Activated T-cell treated with anti-CD3 and anti-CD28 coated beads for 4 hours (primary cell): ENCODE results near the gene STON1.
"Not testable (repeated sequence)": the region's sequence is repeated elsewhere in the genome, so short reads cannot be mapped to it uniquely, and the experiment has no call there.

Experiments used
- DNase-seq: peaks from one replicate; pipeline ENCODE4 v3.0.0-alpha.2; 2020

Gene STON1

GRCh38 chr2:48529676-48530032 lies 300 bp upstream of the STON1 start:
- peak; percentile 9 for DNase-seq

- no peak for DNase-seq
These were observed 1.2 kb downstream of the STON1 start for GRCh38 chr2:48531141-48531648.

GRCh38 chr2:48532174-48532573 lies 2.2 kb downstream of the STON1 start:
- no peak for DNase-seq

DNA sequence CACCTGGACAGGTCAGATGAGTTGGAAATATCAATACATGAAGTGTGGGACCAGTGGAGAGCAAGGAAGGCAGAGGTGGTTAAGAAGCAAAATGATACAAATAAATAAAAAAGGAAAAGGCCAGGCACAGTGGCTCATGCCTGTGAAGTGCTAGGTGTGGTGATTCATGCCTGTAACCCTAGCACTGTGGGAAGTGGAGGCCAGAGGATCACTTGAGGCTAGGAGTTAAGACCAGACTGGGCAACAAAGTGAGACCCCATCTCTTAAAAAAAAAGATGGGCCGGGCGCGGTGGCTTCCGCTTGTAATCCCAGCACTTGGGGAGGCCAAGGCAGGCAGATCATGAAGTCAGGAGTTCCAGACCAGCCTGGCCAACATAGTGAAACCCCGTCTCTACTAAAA lies 2.9 kb downstream of the STON1 start:
- DNase-seq = no peak

DNA sequence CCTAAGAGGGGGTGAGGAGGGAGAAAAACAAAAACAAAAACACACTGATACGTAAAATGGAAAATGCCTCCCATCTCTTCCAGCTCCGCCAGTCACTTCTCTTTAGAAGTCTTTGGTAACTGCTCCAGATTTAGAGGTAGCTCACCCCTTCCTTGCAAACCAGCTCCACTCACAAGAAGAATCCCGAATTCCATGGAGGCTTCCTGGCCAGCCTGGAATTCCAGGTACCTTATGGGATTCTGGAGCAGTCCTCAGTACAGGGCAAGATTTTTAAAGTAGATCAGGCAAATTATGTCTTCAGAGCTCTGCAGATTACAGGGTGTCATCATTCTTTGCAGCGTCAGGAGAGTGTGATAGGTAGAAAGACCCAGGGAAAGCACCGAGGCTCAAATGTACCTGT lies 4.8 kb downstream of the STON1 start:
- no peak for DNase-seq

DNA sequence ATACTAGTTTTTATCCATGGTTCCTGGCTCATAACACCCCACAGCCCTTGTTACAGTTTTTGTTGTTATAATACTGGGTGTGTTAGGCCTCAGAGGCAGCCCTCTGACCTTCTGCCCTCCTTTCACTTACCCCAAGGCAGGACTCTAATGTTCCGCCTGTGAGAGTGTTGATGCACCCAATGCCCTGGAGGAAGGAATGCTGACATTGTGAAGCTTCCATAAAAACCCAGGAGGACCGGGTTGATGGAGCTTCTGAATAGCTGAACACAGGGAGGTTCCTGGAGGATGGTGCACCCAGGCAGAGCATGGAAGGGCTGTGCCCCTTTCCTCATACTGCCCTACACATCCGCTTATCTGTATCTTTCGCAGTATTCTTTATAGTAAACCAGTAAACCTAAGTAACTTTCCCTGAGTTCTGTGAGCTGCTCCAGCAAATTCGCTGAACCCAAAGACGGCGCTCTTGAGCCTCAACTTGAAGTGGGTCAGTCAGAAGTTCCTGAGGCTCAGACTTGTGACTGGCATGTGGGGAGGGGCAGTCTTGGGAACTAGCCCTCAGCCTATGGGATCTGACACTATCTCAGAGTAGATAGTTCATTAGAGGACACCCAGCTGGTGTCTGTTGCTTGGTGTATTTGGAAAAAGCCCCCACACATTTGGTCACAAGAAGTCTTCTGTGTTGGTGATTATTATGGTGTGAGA lies 10.4 kb downstream of the STON1 start:
- DNase-seq = no peak

DNA sequence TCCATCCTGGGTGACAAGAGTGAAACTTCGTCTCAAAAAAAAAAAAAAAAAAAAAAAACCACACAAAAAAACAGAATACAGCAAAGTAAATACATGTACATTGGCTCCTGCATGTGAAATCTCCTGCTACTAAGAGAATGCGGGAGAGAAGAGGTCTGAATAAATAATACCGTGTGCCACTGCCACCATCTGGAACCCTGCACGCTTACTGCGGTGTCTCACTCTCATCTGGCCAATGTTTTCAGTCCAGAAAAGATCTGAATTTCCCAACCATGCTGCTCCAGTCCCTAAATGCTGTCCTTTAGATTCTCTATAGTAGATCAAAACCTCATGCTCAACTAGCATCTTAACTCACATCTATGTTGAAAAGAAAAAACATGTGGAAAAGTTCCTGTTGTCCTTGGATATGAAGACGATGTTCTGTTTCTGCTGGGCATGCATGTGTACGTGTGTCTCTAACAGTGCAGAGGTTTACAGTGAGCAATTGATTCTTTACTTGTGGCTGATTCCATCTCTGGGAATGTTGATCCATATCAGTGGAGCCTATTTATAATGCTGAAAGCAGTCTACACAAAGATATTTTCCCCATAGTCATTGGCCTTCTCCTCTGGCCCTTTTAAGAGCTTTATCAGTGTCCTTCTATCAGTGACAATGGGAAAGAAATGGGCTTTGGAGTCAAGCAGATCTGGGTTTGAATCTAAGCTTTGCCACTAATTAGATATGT lies 11.9 kb downstream of the STON1 start:
- no peak for DNase-seq

GRCh38 chr2:48543895-48544294 lies 13.9 kb downstream of the STON1 start:
- DNase-seq = no peak

GRCh38 chr2:48545244-48545643 lies 15.3 kb downstream of the STON1 start:
- no peak for DNase-seq

GRCh38 chr2:48548840-48549239 lies 18.9 kb downstream of the STON1 start:
- DNase-seq = no peak

- no peak for DNase-seq
These were observed 20.0 kb downstream of the STON1 start for GRCh38 chr2:48549972-48550371.

DNA sequence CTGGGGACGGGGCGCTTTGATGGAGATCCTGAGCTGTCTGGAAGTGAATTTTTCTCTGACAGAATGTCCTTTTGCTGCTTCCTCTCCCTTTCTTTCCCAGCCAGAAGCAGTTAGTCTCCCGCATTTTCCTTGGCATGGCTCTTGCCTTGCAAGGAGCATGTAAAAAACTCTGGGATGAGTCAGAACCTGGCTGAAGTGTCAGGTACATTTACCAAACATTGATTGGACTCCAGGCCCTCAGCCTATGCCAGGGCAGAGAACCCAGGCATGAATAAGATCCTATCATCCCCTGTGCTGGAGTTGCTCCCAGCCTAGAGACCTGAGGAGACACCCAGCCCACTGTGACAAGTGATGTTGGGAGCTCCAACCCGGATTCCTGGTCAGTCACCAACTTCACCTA lies 21.6 kb downstream of the STON1 start:
- no peak for DNase-seq

DNA sequence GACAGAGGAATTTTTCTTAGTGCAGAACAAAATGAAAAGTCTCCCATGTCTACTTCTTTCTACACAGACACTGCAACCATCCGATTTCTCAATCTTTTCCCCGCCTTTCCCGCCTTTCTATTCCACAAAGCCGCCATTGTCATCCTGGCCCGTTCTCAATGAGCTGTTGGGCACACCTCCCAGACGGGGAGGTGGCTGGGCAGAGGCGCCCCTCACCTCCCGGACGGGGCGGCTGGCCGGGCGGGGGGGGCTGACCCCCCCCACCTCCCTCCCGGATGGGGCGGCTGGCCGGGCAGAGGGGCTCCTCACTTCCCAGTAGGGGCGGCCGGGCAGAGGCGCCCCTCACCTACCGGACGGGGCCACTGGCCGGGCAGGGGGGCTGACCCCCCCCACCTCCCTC lies 25.1 kb downstream of the STON1 start:
- not testable (repeated sequence) for DNase-seq

GRCh38 chr2:48558456-48558855 lies 28.5 kb downstream of the STON1 start:
- DNase-seq = no peak

DNA sequence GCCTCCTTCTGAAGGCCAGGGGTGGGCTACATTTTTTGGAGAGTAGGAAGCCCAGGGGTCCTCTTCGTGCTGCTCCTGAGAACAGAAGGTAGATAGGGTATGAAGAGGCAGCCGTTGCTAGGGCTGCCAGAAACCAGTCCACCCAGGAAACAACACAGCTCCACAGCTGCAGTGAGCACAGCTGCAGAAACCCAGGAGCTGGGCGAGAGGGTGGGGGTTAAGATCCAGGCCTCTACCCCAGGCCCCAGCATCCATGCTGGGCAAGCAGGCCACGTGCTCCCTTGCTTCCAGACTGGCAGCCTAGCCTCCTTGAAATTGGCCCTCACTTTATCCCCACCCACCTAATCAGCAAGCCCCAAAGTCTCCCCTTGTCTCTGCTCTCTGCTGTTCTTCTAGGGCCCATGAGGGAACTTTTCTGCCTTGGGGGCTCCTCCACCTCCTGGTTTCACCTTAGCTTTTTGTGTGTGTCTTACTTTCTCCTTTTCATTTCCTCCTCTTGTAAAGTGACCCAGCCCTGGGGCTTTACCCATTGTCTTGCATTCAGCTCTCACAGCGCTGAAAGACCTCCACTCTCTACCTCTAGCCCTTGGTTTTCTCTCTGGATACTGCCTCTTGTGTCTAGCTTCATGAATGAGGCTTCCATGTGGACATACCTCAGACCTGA lies 30.7 kb downstream of the STON1 start:
- DNase-seq = no peak

DNA sequence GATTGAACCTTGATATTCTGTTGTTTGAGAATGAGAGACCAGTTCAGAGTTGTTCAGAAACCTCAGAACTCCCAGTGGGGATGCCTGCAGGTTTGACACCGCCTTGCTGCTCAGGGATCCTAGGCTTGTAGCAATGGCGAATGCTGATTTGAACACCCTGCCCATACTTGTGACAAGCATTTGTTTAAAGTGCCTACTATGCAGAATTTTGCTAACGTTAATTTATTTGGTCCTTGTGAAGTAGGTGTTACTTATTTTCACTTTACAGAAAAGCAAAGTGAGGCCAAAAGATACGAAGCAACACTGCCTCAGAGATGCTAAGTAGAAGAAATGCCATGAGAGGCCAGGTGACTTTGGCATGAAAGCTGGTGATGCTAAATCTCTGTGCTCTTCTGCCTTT lies 32.3 kb downstream of the STON1 start:
- DNase-seq = no peak

GRCh38 chr2:48566592-48567310 lies 36.8 kb downstream of the STON1 start:
- DNase-seq = no peak

DNA sequence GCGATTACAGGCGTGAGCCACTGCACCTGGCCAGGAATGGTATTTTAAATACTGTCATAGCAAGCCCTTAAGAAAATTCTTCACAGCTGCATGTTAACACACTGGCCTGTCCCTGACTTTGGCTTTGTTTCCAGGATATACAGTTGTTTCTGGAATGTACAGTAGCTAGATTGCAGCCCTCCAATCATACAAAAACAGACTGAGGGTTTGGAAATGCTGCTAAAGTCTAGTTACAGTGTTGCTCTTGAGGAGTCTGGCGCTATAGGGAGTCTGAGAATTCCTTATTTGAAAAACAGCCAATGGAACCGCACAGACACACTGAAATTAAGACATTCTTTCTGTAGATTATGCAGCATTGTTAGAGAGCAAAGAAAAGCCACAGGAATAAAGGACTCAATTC lies 37.7 kb downstream of the STON1 start:
- no peak for DNase-seq

- no peak for DNase-seq
These were observed 38.6 kb downstream of the STON1 start for GRCh38 chr2:48568547-48568946.

GRCh38 chr2:48569433-48569832 lies 39.5 kb downstream of the STON1 start:
- DNase-seq = no peak

DNA sequence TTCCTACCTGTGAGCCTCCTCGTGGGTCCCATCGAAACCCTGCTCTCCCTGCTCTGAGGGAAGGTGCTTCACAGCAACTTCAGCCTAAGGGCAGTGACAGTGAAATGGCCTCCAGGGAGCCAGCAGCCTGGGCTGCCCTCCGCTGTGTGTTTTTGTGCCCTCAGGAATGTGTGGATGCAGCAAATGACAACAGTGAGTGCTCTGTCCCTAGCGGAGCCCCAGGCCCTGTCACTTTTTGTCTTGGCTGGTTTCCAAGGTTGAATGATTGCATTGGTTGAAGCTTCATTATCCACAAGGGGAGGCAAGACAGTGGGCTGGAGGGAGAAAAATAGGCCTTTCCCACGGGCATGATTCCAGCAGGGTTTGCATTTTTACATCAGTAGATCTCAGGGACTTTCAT lies 42.9 kb downstream of the STON1 start:
- DNase-seq = no peak

GRCh38 chr2:48574353-48575287 lies 44.7 kb downstream of the STON1 start:
- DNase-seq = no peak
